HepG2 (cell line): ENCODE measurements around the gene SAE1. TPM values are rescaled to one million over a fixed set of nuclear protein-coding genes. Genes with fewer than 3 reads are reported as not detected.
A peak's percentile ranks its signal among the peaks of the same experiment; 100 is the strongest.

Source experiments
- CBX5 ChIP-seq: sonication (generic); formaldehyde crosslinking; IDR thresholded peaks from 2 replicates; pipeline ENCODE4 v1.4.0; 2020; ENCODE audit warnings: missing genetic modification reagents, borderline replicate concordance
- DZIP1 ChIP-seq: sonication (generic); formaldehyde crosslinking; IDR thresholded peaks from 2 replicates; pipeline ENCODE4 v1.5.0; 2020; ENCODE audit warnings: mild to moderate bottlenecking, missing genetic modification reagents
- EP300 ChIP-seq, 3 experiments: sonication (generic) in 1 of 3; formaldehyde crosslinking in 1 of 3; IDR thresholded peaks; 2 replicates each; pipeline versions ENCODE4 v1.5.1 to v1.6.1; 2011 to 2020; ENCODE audit warnings: low read depth in 2 of 3, low read length in 2 of 3, borderline replicate concordance in 1 of 3, improper control_type of control experiment in 1 of 3, mild to moderate bottlenecking in 1 of 3, missing genetic modification reagents in 1 of 3, moderate library complexity in 1 of 3
- MED8 ChIP-seq: sonication (generic); formaldehyde crosslinking; IDR thresholded peaks from 2 replicates; pipeline ENCODE4 v1.8.1; 2023; ENCODE audit warnings: mild to moderate bottlenecking, missing genetic modification reagents; ENCODE audit not compliant: insufficient replicate concordance
- PLSCR1 ChIP-seq: sonication (generic); formaldehyde crosslinking; IDR thresholded peaks from 2 replicates; pipeline ENCODE4 v1.5.0; 2020; ENCODE audit warnings: missing genetic modification reagents, mild to moderate bottlenecking, borderline replicate concordance
- RAD21 ChIP-seq: fragments of 450-650 bp; formaldehyde crosslinking; IDR thresholded peaks from 2 replicates; pipeline ENCODE4 v1.5.0; 2020; ENCODE audit warnings: mild to moderate bottlenecking
- U2AF1 ChIP-seq: fragments of 200-400 bp; formaldehyde crosslinking; optimal IDR thresholded peaks from 2 replicates; pipeline ENCODE3; 2017; ENCODE audit warnings: mild to moderate bottlenecking, low read depth, low read length
- ZBTB7B ChIP-seq: sonication (generic); formaldehyde crosslinking; IDR thresholded peaks from 2 replicates; pipeline ENCODE4 v1.4.0; 2020; ENCODE audit warnings: missing genetic modification reagents
- ZNF350 ChIP-seq: sonication (generic); formaldehyde crosslinking; IDR thresholded peaks from 2 replicates; pipeline ENCODE4 v1.4.0; 2020; ENCODE audit warnings: mild to moderate bottlenecking, low read depth, missing genetic modification reagents, borderline replicate concordance
- ZNF430 ChIP-seq: sonication (generic); formaldehyde crosslinking; IDR thresholded peaks from 2 replicates; pipeline ENCODE4 v1.9.0; 2021; ENCODE audit warnings: mild to moderate bottlenecking, missing genetic modification reagents
- ZNF446 ChIP-seq: sonication (generic); formaldehyde crosslinking; IDR thresholded peaks from 2 replicates; pipeline ENCODE4 v1.5.0; 2020; ENCODE audit warnings: mild to moderate bottlenecking, missing genetic modification reagents
- ZNF549 ChIP-seq: sonication (generic); formaldehyde crosslinking; IDR thresholded peaks from 2 replicates; pipeline ENCODE4 v1.5.0; 2020; ENCODE audit warnings: missing genetic modification reagents
- ZNF563 ChIP-seq: sonication (generic); formaldehyde crosslinking; IDR thresholded peaks from 2 replicates; pipeline ENCODE4 v1.8.0; 2022; ENCODE audit warnings: mild to moderate bottlenecking, moderate library complexity, missing genetic modification reagents
- ZNF841 ChIP-seq: sonication (generic); formaldehyde crosslinking; IDR thresholded peaks from 2 replicates; pipeline ENCODE4 v1.8.1; 2023; ENCODE audit warnings: missing genetic modification reagents, borderline replicate concordance
- ZNF883 ChIP-seq: sonication (generic); formaldehyde crosslinking; IDR thresholded peaks from 2 replicates; pipeline ENCODE4 v1.5.1; 2020; ENCODE audit warnings: mild to moderate bottlenecking, missing genetic modification reagents; ENCODE audit errors: not compliant biosample characterization
- ZSCAN29 ChIP-seq: sonication (generic); formaldehyde crosslinking; conservative IDR thresholded peaks from 2 replicates; pipeline ENCODE4 v1.4.0; 2020; ENCODE audit warnings: mild to moderate bottlenecking, missing genetic modification reagents
- polyA plus RNA-seq, 8 experiments: library from polyadenylated mRNA; depleted of rRNA in 3 of 8; stranded (reverse) in 7 of 8; unstranded in 1 of 8; fragments of >200 nt; fragmentation: Illumina TruSeq in 4 of 8; extraction: Trizol in 4 of 8; gene quantifications; 2 replicates each; pipeline versions ENCODE4 v1.2.1 to v1.2.3, GENCODE V29; 2011 to 2016; ENCODE audit warnings: low read depth in 4 of 8, missing spikeins in 1 of 8, mixed read lengths in 1 of 8; ENCODE audit not compliant: insufficient read depth in 1 of 8
- total RNA-seq, 5 experiments: library from RNA; depleted of rRNA; stranded (reverse); fragments of >200 nt; fragmentation: Illumina TruSeq; extraction: Trizol; gene quantifications; 2 replicates each; pipeline ENCODE4 v1.2.3, GENCODE V29; 2016; ENCODE audit warnings: low read depth in 1 of 5
- TF ChIP-seq, protein P1 (sequence below): sonication (generic); formaldehyde crosslinking; IDR thresholded peaks from 2 replicates; pipeline ENCODE4 v1.4.0; 2020; ENCODE audit warnings: low read depth, mild to moderate bottlenecking, missing genetic modification reagents
- TF ChIP-seq, protein P2 (sequence below): sonication (generic); formaldehyde crosslinking; IDR thresholded peaks from 2 replicates; pipeline ENCODE4 v1.4.0; 2020; ENCODE audit warnings: missing genetic modification reagents
- TF ChIP-seq, protein P3 (sequence below): sonication (generic); formaldehyde crosslinking; IDR thresholded peaks from 2 replicates; pipeline ENCODE4 v1.9.0; 2022; ENCODE audit warnings: low read depth, missing genetic modification reagents

Gene SAE1
- total and polyA plus RNA-seq, 2 of the 13 experiments (the other 11 are each of a cell fraction or from before 2014, with no cell fraction given) = 87.6 to 197 TPM

- TF ChIP-seq ZNF563 (CRISPR knock-in tag) (no peak), ZSCAN29 (CRISPR knock-in tag) (no peak; the same call in 1 of the 2 replicates), ZNF883 (peak; percentile 45), ZNF549 (CRISPR knock-in tag) (no peak), DZIP1 (CRISPR knock-in tag) (no peak), U2AF1 (peak; percentile 79), PLSCR1 (no peak), CBX5 (CRISPR knock-in tag) (peak; percentile 83; the same call in 1 of the 2 replicates), ZNF841 (CRISPR knock-in tag) (no peak), ZNF446 (CRISPR knock-in tag) (no peak), ZNF430 (peak; percentile 91), EP300 (IDR thresholded peaks at IDR 0.05; ENCODE audit: low read depth in 2 of 2, low read length in 2 of 2) (peak; percentile 51 to 84; a peak in 3 of 4 replicates), EP300 (CRISPR knock-in tag; IDR thresholded peaks at IDR 0.05; ENCODE audit: borderline replicate concordance) (peak; percentile 96), ZBTB7B (CRISPR knock-in tag) (peak; percentile 92), ZNF350 (CRISPR knock-in tag) (peak; percentile 95), RAD21 (CRISPR knock-in tag) (peak; percentile 99), MED8 (CRISPR knock-in tag) (peak; percentile 93)
- TF ChIP-seq, protein P1, sequence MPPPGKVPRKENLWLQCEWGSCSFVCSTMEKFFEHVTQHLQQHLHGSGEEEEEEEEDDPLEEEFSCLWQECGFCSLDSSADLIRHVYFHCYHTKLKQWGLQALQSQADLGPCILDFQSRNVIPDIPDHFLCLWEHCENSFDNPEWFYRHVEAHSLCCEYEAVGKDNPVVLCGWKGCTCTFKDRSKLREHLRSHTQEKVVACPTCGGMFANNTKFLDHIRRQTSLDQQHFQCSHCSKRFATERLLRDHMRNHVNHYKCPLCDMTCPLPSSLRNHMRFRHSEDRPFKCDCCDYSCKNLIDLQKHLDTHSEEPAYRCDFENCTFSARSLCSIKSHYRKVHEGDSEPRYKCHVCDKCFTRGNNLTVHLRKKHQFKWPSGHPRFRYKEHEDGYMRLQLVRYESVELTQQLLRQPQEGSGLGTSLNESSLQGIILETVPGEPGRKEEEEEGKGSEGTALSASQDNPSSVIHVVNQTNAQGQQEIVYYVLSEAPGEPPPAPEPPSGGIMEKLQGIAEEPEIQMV = 0 out of 2 replicates have a peak, but pooled peaks have one; percentile 44
- TF ChIP-seq, protein P2, sequence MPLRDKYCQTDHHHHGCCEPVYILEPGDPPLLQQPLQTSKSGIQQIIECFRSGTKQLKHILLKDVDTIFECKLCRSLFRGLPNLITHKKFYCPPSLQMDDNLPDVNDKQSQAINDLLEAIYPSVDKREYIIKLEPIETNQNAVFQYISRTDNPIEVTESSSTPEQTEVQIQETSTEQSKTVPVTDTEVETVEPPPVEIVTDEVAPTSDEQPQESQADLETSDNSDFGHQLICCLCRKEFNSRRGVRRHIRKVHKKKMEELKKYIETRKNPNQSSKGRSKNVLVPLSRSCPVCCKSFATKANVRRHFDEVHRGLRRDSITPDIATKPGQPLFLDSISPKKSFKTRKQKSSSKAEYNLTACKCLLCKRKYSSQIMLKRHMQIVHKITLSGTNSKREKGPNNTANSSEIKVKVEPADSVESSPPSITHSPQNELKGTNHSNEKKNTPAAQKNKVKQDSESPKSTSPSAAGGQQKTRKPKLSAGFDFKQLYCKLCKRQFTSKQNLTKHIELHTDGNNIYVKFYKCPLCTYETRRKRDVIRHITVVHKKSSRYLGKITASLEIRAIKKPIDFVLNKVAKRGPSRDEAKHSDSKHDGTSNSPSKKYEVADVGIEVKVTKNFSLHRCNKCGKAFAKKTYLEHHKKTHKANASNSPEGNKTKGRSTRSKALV (CRISPR knock-in tag) = peak; percentile 84
- TF ChIP-seq, protein P3, sequence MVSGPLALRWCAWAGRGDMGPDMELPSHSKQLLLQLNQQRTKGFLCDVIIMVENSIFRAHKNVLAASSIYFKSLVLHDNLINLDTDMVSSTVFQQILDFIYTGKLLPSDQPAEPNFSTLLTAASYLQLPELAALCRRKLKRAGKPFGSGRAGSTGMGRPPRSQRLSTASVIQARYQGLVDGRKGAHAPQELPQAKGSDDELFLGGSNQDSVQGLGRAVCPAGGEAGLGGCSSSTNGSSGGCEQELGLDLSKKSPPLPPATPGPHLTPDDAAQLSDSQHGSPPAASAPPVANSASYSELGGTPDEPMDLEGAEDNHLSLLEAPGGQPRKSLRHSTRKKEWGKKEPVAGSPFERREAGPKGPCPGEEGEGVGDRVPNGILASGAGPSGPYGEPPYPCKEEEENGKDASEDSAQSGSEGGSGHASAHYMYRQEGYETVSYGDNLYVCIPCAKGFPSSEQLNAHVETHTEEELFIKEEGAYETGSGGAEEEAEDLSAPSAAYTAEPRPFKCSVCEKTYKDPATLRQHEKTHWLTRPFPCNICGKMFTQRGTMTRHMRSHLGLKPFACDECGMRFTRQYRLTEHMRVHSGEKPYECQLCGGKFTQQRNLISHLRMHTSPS (CRISPR knock-in tag) = peak; percentile 71; the same call in 1 of the 2 replicates
These were observed 113.3 kb downstream of the SAE1 start (continued) for GRCh38 chr19:47243776-47244547.
